ENCODE results near the gene DYSF. TPM values are rescaled to one million over a fixed set of nuclear protein-coding genes. Genes with fewer than 3 reads are reported as not detected.

Gene DYSF
- total and polyA plus RNA-seq, 5 donors = 36.7 to 49.4 (median 42.1) TPM

DNA sequence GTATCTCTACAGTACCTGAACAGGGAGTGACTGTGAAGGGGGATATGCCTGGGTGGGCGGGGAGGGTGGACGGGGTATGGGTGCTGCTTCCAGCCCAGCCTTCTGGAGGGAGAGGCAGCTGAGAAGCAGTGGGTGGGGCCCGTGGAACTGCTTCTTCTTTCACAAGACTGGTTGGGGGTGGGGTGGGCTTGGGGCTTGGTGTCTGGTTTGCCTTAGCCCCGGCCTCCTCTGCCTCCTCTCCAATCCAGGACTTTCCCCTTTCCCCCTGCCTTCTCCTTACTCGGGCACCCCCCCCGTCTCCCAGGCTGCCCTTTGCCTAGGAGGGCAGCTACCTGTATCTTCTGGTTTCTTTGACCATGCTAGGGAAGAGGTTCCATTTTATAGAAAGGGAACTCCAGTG, 233.4 kb downstream of the DYSF start:
- ATAC-seq (no peak), DNase-seq (peak in 2 of 3 donors; percentile 18 to 47)
- Histone ChIP-seq H3K4me1 (ENCODE audit: control insufficient read depth, insufficient read depth, low read length) (peaks cover 2% of the 10 kb centered on the region), H3K27me3 (ENCODE audit: control insufficient read depth, insufficient read depth) (no peaks in the 10 kb centered on the region), H3K4me3 (ENCODE audit: low read length) (no peak overlapping the region), H3K9me3 (ENCODE audit: control insufficient read depth, low read length) (no peaks in the 10 kb centered on the region), H3K27ac (ENCODE audit: low read length) (no peak overlapping the region)
- WGBS = 93% methylated on average over 6 of the region's 6 CpGs
- intact Hi-C loops (cut with DNase I) = no loop called here

- intact Hi-C loops (cut with DNase I) = no loop called here
- Histone ChIP-seq H3K27me3 (ENCODE audit: control insufficient read depth, insufficient read depth) (no peaks in the 10 kb centered on the region), H3K4me3 (ENCODE audit: low read length) (no peak overlapping the region), H3K9me3 (ENCODE audit: control insufficient read depth, low read length) (no peaks in the 10 kb centered on the region), H3K4me1 (ENCODE audit: control insufficient read depth, insufficient read depth, low read length) (peaks cover 5% of the 10 kb centered on the region), H3K27ac (ENCODE audit: low read length) (no peak overlapping the region)
- DNase-seq = peak in 1 of 3 donors; percentile 45
- ATAC-seq = no peak
- 89% methylated on average over 10 of the region's 10 CpGs for WGBS
Measured at GRCh38 chr2:71687412-71687811, 234.1 kb downstream of the DYSF start.

DNA sequence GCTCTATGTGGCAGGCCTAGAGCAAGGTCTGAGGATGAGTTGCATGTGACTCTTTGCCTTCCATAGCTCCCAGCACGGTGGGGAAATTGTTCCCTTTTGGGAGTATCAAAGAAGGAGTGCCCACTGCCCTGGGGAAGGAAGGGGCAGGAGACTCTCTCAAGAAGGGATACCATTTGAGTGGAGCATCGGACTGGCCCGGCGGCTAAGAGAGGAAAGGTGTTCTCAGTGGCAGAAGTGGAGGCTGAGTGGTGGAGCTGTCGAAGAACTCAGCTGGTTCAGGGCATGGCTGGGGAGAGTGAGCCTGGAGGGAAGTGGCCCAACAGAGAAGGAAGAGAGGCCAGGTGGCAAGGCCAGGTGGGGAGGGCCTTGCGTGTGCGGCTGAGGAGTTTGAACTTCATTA, 235.2 kb downstream of the DYSF start:
- DNase-seq (peak in 1 of 3 donors; percentile 36), ATAC-seq (no peak)
- intact Hi-C loops (cut with DNase I) = no loop called here
- Histone ChIP-seq H3K9me3 (ENCODE audit: control insufficient read depth, low read length) (no peaks in the 10 kb centered on the region), H3K27ac (ENCODE audit: low read length) (no peak overlapping the region), H3K4me3 (ENCODE audit: low read length) (no peak overlapping the region), H3K4me1 (ENCODE audit: control insufficient read depth, insufficient read depth, low read length) (peaks cover 5% of the 10 kb centered on the region), H3K27me3 (ENCODE audit: control insufficient read depth, insufficient read depth) (no peaks in the 10 kb centered on the region)
- WGBS = 91% methylated on average over 7 of the region's 7 CpGs

DNA sequence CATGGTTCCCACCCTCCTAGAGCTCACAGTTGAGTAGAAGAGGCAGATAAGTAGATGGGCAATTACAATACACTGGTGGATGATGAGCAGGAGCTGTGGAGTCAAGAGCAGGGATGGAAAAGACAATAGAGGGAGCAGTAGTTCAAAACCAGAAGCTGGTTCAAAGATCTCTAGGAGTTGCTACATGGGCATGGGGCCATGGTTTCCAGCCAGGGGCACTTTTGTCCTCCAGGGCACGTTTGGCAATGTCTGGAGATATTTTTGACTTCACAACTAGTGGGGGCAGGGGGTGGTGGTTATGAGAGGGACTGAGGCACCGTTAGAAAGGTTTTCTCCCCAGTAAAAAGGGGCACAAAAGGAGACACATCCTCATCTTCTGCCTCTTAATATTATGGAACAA, 236.0 kb downstream of the DYSF start:
- Histone ChIP-seq H3K27me3 (ENCODE audit: control insufficient read depth, insufficient read depth) (no peaks in the 10 kb centered on the region), H3K4me3 (ENCODE audit: low read length) (no peak overlapping the region), H3K27ac (ENCODE audit: low read length) (no peak overlapping the region), H3K9me3 (ENCODE audit: control insufficient read depth, low read length) (no peaks in the 10 kb centered on the region), H3K4me1 (ENCODE audit: control insufficient read depth, insufficient read depth, low read length) (peaks cover 5% of the 10 kb centered on the region)
- DNase-seq (peak in 1 of 3 donors; percentile 48), ATAC-seq (no peak)
- intact Hi-C loops (cut with DNase I) = no loop called here
- 59% methylated on average over 2 of the region's 2 CpGs for WGBS

DNA sequence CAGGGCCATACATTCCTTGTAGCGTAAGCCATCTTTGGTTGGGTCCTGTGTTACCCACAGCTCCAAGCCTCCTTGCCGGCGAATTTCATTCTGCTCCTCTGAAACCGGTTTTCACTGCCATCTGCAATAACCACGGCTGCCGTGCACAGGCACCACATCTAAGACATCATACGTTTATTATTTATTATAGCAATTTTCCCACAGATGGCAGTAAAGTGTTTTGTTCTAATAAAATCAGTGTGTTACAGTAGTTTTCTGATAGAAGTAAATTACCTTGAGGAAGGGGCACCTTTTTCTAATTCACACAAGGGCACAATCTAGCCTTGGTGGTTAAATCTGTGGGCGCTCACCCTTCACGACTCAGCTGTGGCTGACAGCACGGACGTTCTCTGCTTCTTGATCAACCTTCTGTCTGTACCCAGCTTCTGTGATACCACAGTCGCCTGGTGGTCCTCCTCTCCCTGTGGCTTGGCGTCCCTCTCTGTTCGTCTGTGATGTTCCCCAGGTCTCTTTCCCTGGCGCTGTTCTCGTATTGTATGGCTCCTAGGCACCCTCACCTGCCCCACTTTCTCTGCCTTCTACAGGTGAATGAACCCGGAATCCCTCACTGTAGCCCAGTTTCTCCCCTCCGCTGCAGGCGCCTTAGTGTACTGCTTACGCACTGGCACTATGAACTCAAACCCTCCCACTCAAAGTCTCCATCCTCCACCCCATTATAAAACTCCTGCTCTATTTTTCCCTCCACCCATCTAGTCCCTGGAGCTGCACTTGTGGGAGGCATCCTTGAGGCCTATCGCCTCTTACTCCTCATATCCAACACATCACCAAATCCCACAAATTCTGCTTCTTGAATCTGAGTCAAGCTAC, 236.8 kb downstream of the DYSF start:
- Histone ChIP-seq H3K4me1 (ENCODE audit: control insufficient read depth, insufficient read depth, low read length) (peaks cover 5% of the 10 kb centered on the region), H3K4me3 (ENCODE audit: low read length) (no peak overlapping the region), H3K27ac (ENCODE audit: low read length) (no peak overlapping the region), H3K9me3 (ENCODE audit: control insufficient read depth, low read length) (no peaks in the 10 kb centered on the region), H3K27me3 (ENCODE audit: control insufficient read depth, insufficient read depth) (no peaks in the 10 kb centered on the region)
- ATAC-seq = no peak
- intact Hi-C loops (cut with DNase I) = no loop called here
- peak in 1 of 3 donors; percentile 21 for DNase-seq
- WGBS = 92% methylated on average over 21 of the region's 21 CpGs

- ATAC-seq = no peak
- Histone ChIP-seq H3K4me1 (ENCODE audit: control insufficient read depth, insufficient read depth, low read length) (peaks cover 3% of the 10 kb centered on the region), H3K9me3 (ENCODE audit: control insufficient read depth, low read length) (no peaks in the 10 kb centered on the region), H3K27ac (ENCODE audit: low read length) (no peak overlapping the region), H3K27me3 (ENCODE audit: control insufficient read depth, insufficient read depth) (no peaks in the 10 kb centered on the region), H3K4me3 (ENCODE audit: low read length) (no peak overlapping the region)
- DNase-seq = no peak
- 68% methylated on average over 12 of the region's 12 CpGs for WGBS
- intact Hi-C loops (cut with DNase I) = no loop called here
Measured at GRCh38 chr2:71690876-71691475, 237.6 kb downstream of the DYSF start.

- ATAC-seq = peak; percentile 27 to 66
- intact Hi-C loops (cut with DNase I) = no loop called here
- H3K27me3 ChIP-seq (ENCODE audit: control insufficient read depth, insufficient read depth) = no peaks in the 10 kb centered on the region
- no peak overlapping the region for H3K4me3 ChIP-seq (ENCODE audit: low read length)
- DNase-seq = peak in 1 of 3 donors; percentile 63
- WGBS = 57% methylated on average over 24 of the region's 24 CpGs
- H3K27ac ChIP-seq (ENCODE audit: low read length) = no peak overlapping the region
- H3K4me1 ChIP-seq (ENCODE audit: control insufficient read depth, insufficient read depth, low read length) = peaks cover 5% of the 10 kb centered on the region
- H3K9me3 ChIP-seq (ENCODE audit: control insufficient read depth, low read length) = no peaks in the 10 kb centered on the region
Measured at GRCh38 chr2:71691747-71692441, 238.5 kb downstream of the DYSF start.

GRCh38 chr2:71692621-71693277, 239.4 kb downstream of the DYSF start:
- WGBS = 88% methylated on average over 10 of the region's 10 CpGs
- no peaks in the 10 kb centered on the region for H3K27me3 ChIP-seq (ENCODE audit: control insufficient read depth, insufficient read depth)
- H3K9me3 ChIP-seq (ENCODE audit: control insufficient read depth, low read length) = no peaks in the 10 kb centered on the region
- H3K4me3 ChIP-seq (ENCODE audit: low read length) = no peak overlapping the region
- DNase-seq = no peak
- ATAC-seq = no peak
- no peak overlapping the region for H3K27ac ChIP-seq (ENCODE audit: low read length)
- peaks cover 5% of the 10 kb centered on the region for H3K4me1 ChIP-seq (ENCODE audit: control insufficient read depth, insufficient read depth, low read length)
- intact Hi-C loops (cut with DNase I) = no loop called here

- Histone ChIP-seq H3K27ac (ENCODE audit: low read length) (no peak overlapping the region), H3K4me1 (ENCODE audit: control insufficient read depth, insufficient read depth, low read length) (peaks cover 5% of the 10 kb centered on the region), H3K27me3 (ENCODE audit: control insufficient read depth, insufficient read depth) (no peaks in the 10 kb centered on the region), H3K4me3 (ENCODE audit: low read length) (no peak overlapping the region), H3K9me3 (ENCODE audit: control insufficient read depth, low read length) (no peaks in the 10 kb centered on the region)
- intact Hi-C loops (cut with DNase I) = no loop called here
- ATAC-seq (no peak), DNase-seq (peak in 1 of 3 donors; percentile 22)
- 88% methylated on average over 19 of the region's 19 CpGs for WGBS
Measured at GRCh38 chr2:71693286-71694270, 240.2 kb downstream of the DYSF start.

All from right cardiac atrium (tissue), 5 donors.